DMS53 treated with DMSO at 0.1 percent for 48 hours (cell line): Measurements from ENCODE around the gene KDM4C.

ENCODE experiments used
- DNase-seq: peaks from one replicate; lab custom pipeline; 2025; ENCODE audit not compliant: unreplicated experiment; lab: John Stamatoyannopoulos, UW

Gene KDM4C

GRCh38 chr9:6961845-6962522 is 204.2 kb downstream of the KDM4C start:
- no peak for DNase-seq

GRCh38 chr9:6965566-6965965 is 207.8 kb downstream of the KDM4C start:
- DNase-seq: no peak

GRCh38 chr9:6968271-6968670 is 210.5 kb downstream of the KDM4C start:
- no peak for DNase-seq

- no peak for DNase-seq
These were observed 212.0 kb downstream of the KDM4C start for GRCh38 chr9:6969805-6970204.

GRCh38 chr9:6973089-6973488 is 215.3 kb downstream of the KDM4C start:
- no peak for DNase-seq

- no peak for DNase-seq
These were observed 216.0 kb downstream of the KDM4C start for GRCh38 chr9:6973762-6974161.

GRCh38 chr9:6975198-6975597 is 217.4 kb downstream of the KDM4C start:
- DNase-seq: no peak

GRCh38 chr9:6977761-6978160 is 220.0 kb downstream of the KDM4C start:
- DNase-seq: no peak

GRCh38 chr9:6978591-6978990 is 220.8 kb downstream of the KDM4C start:
- no peak for DNase-seq

- DNase-seq: no peak
These were observed 227.3 kb downstream of the KDM4C start for GRCh38 chr9:6984941-6985578.

GRCh38 chr9:6986141-6986815 is 228.5 kb downstream of the KDM4C start:
- DNase-seq: no peak

GRCh38 chr9:6987381-6987780 is 229.6 kb downstream of the KDM4C start:
- no peak for DNase-seq

GRCh38 chr9:6991418-6991817 is 233.6 kb downstream of the KDM4C start:
- DNase-seq: no peak

- DNase-seq: no peak
These were observed 238.5 kb downstream of the KDM4C start for GRCh38 chr9:6996061-6996854.

- no peak for DNase-seq
These were observed 239.6 kb downstream of the KDM4C start for GRCh38 chr9:6997330-6997729.

- no peak for DNase-seq
These were observed 242.0 kb downstream of the KDM4C start for GRCh38 chr9:6999794-7000193.

GRCh38 chr9:7001571-7001970 is 243.8 kb downstream of the KDM4C start:
- DNase-seq: no peak

- no peak for DNase-seq
These were observed 246.1 kb downstream of the KDM4C start for GRCh38 chr9:7003861-7004260.

GRCh38 chr9:7006417-7006816 is 248.6 kb downstream of the KDM4C start:
- no peak for DNase-seq

GRCh38 chr9:7008411-7008810 is 250.6 kb downstream of the KDM4C start:
- no peak for DNase-seq

- no peak for DNase-seq
These were observed 251.3 kb downstream of the KDM4C start for GRCh38 chr9:7009065-7009464.
